ENCODE results near the gene FAH.

Gene FAH

DNA sequence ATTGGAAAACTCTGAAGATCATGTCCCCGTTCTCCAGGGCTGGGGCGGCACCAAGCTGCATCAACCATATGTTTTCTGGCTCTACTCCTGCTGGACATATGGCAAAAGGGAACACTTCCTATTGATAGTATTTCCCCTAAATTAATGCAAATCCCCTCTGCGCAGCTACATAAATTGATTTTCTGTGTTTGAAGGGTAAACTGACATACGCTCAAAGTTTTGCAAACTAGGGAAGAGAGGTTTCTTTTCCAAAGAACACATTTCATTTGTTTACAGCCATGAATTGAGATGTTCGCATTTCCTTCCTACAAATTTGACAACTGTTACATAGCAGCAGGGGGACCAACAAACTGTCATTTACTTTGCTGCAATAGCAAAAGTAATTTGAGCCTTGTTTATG is 63.3 kb downstream of the FAH start:
- H3K27ac ChIP-seq = no peak overlapping the region
- TF ChIP-seq ZFX (IDR thresholded peaks at IDR 0.05) = no peak
- TF ChIP-seq, protein P1, sequence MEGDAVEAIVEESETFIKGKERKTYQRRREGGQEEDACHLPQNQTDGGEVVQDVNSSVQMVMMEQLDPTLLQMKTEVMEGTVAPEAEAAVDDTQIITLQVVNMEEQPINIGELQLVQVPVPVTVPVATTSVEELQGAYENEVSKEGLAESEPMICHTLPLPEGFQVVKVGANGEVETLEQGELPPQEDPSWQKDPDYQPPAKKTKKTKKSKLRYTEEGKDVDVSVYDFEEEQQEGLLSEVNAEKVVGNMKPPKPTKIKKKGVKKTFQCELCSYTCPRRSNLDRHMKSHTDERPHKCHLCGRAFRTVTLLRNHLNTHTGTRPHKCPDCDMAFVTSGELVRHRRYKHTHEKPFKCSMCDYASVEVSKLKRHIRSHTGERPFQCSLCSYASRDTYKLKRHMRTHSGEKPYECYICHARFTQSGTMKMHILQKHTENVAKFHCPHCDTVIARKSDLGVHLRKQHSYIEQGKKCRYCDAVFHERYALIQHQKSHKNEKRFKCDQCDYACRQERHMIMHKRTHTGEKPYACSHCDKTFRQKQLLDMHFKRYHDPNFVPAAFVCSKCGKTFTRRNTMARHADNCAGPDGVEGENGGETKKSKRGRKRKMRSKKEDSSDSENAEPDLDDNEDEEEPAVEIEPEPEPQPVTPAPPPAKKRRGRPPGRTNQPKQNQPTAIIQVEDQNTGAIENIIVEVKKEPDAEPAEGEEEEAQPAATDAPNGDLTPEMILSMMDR (conservative IDR thresholded peaks at IDR 0.05) = no peak

- H3K27ac ChIP-seq = no peak overlapping the region
- TF ChIP-seq ZFX (IDR thresholded peaks at IDR 0.05) = no peak
- TF ChIP-seq, protein P1 (conservative IDR thresholded peaks at IDR 0.05) = no peak
Measured at GRCh38 chr15:80216911-80217310, 64.1 kb downstream of the FAH start.

DNA sequence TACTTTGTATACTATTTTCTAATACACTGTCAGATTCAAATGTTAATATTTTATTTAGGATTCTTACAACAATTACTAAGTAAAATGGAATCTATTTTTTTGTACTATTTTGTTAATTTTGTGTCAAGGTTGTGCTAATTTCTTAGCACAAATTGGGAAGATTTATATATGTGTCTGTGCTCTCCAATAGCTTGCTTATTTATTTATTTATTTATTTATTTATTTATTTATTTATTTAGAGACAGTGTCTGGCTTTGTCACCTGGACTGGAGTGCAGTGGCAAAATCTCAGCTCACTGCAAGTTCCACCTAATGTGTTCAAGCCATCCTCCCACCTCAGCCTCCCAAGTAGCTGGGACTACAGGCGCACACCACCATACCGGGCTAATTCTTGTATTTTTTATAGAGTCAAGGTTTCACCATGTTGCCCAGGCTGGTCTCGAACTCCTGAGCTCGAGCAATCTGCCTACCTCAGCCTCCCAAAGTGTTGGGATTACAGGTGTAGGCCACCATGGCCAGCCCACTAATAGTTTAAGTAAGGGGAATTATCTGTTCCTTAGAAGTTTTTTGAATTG is 64.6 kb downstream of the FAH start:
- H3K27ac ChIP-seq = no peak overlapping the region
- no peak for TF ChIP-seq ZFX (IDR thresholded peaks at IDR 0.05)
- TF ChIP-seq, protein P1 (conservative IDR thresholded peaks at IDR 0.05) = no peak

GRCh38 chr15:80219955-80220354 is 67.2 kb downstream of the FAH start:
- no peak overlapping the region for H3K27ac ChIP-seq
- TF ChIP-seq ZFX (IDR thresholded peaks at IDR 0.05) = no peak
- TF ChIP-seq, protein P1 (conservative IDR thresholded peaks at IDR 0.05) = no peak

GRCh38 chr15:80228959-80229610 is 76.3 kb downstream of the FAH start:
- H3K27ac ChIP-seq = no peak overlapping the region
- TF ChIP-seq, protein P1 (conservative IDR thresholded peaks at IDR 0.05) = no peak
- TF ChIP-seq ZFX (IDR thresholded peaks at IDR 0.05) = no peak

GRCh38 chr15:80231371-80231770 is 78.6 kb downstream of the FAH start:
- no peak overlapping the region for H3K27ac ChIP-seq
- TF ChIP-seq ZFX (IDR thresholded peaks at IDR 0.05) = no peak
- TF ChIP-seq, protein P1 (conservative IDR thresholded peaks at IDR 0.05) = no peak

DNA sequence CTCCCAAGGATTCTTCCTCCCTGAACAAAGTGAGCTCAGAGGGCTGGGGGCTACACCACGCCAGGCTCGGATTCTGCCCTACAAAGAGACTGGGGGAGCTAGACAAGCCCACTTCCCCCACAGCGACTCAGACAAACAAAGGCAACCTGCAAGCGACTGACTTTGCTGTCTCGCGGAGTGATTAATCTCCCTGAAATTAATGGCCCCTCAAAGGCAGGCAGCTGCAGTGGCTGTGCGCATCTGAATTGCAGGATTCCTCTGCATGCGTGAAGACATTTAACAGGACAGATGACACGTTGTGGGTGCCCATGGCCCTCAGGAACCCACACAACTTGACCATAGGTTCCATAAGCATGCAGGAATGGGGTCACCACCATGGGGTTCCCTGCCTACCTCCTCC is 80.8 kb downstream of the FAH start:
- no peak overlapping the region for H3K27ac ChIP-seq
- TF ChIP-seq ZFX (IDR thresholded peaks at IDR 0.05) = no peak
- TF ChIP-seq, protein P1 (conservative IDR thresholded peaks at IDR 0.05) = no peak

Data from C4-2B (cell line).